ENCODE data around the gene ARPC5.

- no peak for TF ChIP-seq CTCF (IDR thresholded peaks at IDR 0.05)
- TF ChIP-seq POLR2A (IDR thresholded peaks at IDR 0.05): no peak
Observed at GRCh38 chr1:183673605-183674323, 38.2 kb upstream of the ARPC5 start.
